Stimulated activated CD8-positive, alpha-beta memory T cell treated with anti-CD3 and anti-CD28 coated beads, Interleukin-12 subunit alpha, Interleukin-12 subunit beta, amount 100 ng/mL, for 1 hour (primary cell): ENCODE results near the gene IRGQ.
A peak's percentile ranks its signal among the peaks of the same experiment; 100 is the strongest.
"Not testable (repeated sequence)": the region's sequence is repeated elsewhere in the genome, so short reads cannot be mapped to it uniquely, and the experiment has no call there.

Source experiments
- DNase-seq: peaks from one replicate; pipeline ENCODE4 v3.0.0-alpha.2; 2020; ENCODE audit warnings: low read depth

IRGQ gene

GRCh38 chr19:43625918-43626579, 30.1 kb upstream of the IRGQ start:
- DNase-seq: no peak

GRCh38 chr19:43624933-43625332, 29.0 kb upstream of the IRGQ start:
- peak; percentile 67 for DNase-seq

DNA sequence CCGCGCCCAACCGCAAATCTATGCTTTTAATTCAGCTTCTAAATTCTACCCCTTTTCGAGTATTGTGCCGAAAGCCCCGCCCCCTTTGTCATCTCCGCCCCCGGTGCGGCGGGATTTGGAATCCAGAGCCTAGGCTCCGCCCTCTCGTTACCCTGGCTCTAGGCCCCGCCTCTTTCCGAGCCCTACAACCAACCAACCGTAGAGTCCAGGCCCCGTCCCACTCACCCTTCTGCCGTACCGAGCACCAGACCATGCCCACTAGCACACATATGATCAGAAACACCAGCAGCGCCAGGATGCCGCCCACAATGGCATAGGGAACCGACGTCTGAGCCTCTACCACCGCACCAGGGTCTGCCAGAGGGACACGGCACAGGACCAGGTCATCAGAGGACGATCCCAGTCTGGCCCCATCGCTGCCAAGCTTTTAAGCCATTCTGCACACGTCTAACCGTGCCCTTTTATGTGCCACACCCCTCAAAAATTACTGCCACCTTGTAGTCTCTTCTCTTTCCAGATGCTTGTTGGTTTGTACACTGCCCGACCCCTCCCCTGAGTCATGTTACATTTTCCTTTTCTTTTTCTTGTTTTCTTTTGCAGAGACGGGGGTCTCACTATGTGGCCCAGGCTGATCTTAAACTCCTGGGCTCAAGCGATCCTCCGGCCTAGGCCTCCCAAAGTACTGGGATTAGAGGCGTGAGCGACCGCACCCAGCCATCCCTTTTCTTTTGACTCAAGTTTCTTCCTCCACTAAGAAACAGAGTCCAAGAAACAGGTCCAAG, 28.1 kb upstream of the IRGQ start:
- DNase-seq: no peak

DNA sequence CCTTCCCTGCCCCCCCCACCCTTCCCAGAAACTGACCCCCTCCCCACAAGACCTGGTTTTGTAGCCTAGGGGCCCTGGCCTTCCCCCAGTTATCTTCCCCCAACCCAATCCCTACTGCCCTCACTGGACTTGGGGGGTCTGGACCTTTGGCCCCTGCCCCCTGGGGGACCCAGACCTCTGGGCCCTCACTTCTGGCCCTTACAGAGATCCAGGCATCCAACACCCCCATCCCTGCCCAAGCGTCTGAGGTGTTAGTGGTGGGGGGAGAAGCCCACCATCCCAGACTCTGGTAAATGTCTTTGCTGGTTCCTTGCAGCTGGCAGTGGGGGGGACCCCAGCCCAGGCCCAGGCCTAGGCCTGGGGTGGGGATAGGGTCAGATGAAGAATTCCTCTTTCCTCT, 27.0 kb upstream of the IRGQ start:
- no peak for DNase-seq

DNA sequence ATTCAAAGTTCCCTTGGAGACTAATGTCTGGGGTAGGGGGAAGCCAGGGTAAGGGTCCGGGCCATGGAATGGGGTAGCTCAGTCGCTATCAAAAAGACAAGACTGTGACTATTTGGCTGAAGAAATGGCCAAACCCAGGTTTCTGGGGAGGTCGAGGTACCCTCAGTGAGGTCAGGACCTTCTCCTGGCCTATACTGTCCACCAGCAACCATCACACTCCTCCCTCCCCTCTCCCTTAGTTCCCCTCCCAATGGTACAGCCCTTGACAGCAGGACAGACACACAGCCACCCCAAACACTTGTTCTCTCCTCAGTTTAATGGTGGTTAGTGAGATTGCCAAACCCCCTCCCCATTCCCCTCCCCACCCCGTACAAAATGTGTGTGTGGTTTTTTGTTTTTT, 26.1 kb upstream of the IRGQ start:
- no peak for DNase-seq

DNA sequence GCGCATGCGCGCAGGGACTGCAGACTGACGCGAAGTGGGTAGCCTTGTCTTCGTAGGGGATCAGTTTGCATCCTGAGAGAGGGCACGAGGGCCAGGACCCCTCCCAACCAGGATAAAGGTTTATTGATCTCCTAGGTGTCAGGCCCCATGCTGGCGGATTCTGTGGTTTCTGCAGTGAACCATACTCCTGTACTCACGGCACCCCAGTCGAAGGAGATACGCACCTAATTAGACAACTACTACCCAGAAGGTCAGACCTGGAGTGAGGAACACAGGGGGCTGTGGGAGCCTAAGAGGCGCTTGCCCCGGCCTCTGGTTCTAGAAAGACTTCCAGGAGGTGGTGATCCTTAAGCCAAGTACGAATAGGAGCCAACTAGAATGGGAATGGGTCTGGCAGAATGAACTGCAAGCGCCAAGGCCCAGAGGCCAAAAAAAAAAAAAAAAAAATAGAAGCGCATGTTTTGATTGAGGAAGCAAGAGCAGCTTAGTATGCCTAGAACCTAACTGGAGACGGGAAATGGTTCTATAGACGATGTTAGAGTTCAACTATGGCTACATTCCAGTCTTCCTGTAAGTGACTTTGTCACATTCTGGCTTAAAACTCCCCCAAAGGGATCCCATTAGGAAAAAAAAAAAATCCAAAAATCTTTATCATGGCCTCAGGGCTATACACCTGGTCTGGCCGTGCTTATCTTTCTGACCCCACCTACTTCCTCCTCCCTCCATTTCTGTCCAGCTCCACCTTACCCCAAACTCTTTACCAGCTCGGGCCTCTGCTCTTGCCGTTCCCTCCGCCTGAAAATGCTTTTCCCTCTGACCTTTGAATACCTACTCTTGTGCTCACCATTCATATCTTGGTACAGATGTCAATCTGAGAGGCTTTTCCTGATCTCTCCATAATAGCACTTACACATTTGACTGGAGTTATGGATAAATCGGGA, 24.4 kb upstream of the IRGQ start:
- peak; percentile 78 for DNase-seq

DNA sequence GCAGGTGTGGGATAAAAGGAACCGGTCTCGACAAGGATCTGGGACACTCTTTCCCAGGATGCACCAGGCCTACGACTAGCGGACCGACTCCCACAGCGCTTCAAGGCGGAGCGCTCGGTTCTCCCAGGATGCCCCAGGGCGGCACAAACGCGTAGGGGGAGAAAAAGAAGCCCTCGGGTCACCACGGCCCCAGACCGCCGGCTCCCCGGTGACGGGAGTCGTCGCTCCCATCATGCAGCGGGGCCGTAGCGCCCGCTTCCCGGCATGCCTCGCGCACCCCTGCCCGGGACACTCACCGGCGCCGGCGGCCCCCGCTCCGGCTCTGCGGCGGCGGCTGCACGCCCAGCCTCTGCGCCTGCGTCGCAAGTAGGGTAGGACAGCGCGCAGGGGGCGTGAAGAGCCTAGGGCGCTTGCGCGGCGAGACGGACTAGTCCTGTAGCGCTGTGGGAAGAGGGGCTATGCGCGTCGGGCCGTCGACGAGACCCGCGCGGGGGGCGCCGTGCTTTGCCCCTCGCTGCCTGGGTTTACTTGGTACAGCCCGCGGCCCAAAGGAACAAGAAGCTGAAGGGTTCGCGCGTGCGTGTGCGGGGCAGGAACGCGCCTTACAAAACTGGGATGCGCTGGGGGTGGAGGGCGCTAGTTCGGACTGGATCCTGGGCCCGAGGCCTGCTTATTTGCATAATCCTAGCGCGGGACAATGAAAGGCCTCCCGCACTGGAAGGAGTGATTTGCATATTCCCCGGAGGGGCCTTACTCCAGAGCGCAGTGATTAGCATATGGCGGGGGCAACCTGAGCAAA, 23.5 kb upstream of the IRGQ start, which contains the start of gene ZNF428:
Gene ZNF428, minus strand, starts transcription at position 368 of the 799 bp plus-strand sequence. CDS start 5,325 bp downstream, outside the sequence.
- DNase-seq: peak; percentile 76

DNA sequence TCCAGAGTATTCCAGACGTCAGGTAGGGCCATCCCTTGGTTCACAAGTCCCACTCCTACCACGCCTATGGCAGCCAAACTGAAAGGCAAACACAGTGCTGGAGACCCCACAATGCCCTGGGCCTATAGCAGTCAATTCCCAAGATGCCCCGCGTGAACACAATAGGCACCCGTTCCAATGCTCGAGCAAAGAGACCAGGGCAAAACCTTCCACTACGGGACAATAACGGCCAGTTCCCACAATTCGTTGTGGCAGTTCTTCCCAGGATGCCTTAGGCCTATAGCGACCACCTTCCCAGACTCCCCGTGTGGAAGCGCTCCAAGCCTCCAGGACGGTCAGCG, 23.0 kb upstream of the IRGQ start:
- DNase-seq: no peak

- DNase-seq: no peak
Observed at GRCh38 chr19:43616954-43617353, 21.0 kb upstream of the IRGQ start.

GRCh38 chr19:43616306-43616705, 20.4 kb upstream of the IRGQ start:
- DNase-seq: no peak

GRCh38 chr19:43612374-43612773, 16.4 kb upstream of the IRGQ start:
- no peak for DNase-seq

GRCh38 chr19:43611788-43612187, 15.9 kb upstream of the IRGQ start, which contains the start of gene SRRM5:
SRRM5 (plus strand) TSS chr19:43612088; CDS start chr19:43612122, 34 bp downstream.
- no peak for DNase-seq

DNA sequence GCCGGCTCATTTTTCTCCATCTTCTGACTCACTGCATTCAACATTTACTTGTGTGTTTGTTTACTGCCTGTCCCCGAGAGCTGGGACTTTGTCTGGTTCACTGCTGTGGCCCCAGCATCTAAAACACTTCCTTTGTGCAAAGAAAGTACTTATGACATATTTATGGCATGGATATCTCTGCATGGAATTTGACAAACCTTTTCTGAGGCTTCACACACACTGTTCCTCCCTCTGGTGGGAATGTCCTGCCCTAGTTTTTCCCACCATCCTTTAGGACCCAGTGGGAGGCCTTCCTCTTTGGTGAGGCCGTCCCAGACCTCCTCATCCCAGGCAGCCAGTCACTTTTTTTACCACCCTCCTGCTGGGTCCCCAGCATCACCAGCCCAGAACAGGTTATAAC, 14.6 kb upstream of the IRGQ start:
- no peak for DNase-seq

GRCh38 chr19:43609872-43610271, 13.9 kb upstream of the IRGQ start:
- no peak for DNase-seq

GRCh38 chr19:43607238-43608205, 11.6 kb upstream of the IRGQ start:
- no peak for DNase-seq

DNA sequence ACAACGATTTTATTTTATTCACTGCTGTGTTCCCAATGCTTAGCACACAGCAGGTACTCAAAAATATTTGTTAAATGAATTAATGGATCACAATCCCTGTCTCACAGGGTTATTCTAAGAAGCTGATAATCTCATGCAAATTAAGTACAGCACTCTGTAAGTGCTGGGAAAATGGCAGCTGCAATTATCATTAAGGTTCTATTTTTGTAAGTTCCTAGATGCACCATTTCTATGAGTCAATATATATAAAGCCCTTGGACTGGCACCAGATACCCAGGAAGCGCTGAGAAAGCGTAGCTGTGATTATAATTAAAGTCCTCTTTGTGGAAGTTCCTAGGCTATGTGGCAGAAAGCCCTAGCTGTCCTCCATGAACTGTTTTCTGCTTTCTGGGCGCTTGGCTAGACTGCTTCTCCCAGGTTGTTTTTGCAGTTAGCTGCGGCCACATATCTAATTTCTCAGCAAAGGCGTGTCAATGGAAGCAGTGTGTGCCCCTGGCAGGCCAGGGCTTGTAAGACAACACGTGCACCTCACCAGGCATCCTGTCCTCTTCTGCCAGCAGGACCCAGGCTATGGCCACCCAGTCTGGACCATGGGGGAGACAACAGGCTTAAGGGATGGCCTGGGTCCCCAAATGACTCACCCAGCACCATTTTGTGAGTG, 10.8 kb upstream of the IRGQ start:
- DNase-seq: no peak

DNA sequence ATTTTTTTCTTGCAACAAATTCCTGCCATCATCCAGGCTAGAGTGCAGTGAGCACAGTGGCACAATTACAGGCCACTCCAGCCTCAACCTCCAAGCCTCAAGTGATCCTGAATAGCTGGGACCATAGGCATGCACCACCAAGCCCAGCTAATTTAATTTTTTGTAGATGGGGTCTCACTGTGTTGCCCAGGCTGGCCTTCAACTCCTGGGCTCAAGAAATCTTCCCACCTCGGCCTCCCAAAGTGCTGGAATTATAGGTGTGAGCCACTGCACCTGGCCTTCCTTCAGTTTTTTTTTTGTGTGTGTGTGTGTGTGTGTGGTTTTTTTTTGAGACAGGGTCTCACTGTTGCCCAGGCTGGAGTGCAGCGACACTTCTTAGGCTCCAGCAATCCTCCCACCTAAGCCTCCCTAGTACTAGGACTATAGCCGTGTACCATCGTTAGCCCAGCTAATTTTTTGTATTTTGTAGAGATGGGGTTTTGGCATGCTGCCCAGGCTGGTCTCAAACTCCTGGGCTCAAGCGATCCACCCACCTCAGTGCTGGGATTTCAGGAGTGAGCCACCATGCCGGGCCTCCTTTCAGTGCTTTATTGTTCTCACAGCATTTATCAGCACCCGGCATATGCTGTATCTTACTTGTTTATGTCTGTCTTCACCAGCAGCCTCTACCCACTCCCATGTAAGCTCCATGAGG, 10.1 kb upstream of the IRGQ start:
- DNase-seq: no peak

DNA sequence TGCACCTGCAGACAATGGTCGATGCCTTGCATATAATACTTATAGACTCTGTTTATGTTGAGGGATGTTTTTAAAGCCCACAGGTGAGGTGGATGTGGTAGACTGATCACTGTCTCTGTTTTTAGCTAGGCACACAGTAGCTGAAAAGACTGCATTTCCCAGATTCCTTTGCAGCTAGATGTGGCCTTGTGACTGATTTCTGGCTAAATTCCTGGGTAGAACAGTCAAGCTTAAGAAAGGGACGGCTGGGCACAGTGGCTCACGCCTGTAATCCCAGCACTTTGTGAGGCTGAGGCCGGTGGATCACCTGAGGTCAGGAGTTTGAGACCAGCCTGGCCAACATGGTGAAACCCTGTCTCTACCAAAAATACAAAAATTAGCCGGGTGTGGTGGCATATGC, 4.4 kb upstream of the IRGQ start:
- DNase-seq: not testable (repeated sequence)

DNA sequence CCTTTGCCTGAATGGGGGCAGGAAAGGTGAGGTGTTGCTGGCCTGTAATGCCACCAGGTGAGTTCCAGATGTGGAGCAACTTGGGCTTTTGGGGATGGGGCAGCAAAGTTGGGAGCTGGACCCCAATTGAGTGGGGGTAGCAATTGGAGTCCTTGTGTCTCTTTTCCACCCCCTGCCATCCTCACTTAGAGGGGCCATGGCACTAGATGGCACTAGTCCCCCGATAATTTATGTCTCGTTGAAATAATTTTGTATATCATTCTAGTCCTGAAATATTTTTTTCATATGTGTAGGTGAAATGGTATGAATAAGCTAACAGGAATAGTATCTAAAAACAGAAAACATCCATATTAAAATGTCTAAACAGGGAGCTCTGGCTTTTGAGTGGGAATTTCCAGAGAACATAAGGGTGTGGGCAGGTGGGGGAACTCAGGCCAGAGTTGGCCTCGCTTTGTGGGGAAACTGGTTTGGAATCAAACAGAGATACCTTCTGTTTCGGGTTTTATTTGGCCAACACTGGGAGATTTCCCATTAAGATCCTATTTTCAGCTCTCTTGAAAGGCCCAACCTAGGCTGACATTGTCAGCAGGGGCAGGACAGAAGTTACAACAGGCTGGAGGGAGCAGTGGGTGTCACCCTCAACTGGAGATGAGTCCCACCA, 3.8 kb upstream of the IRGQ start:
- no peak for DNase-seq
